HFFc6 (cell line): ENCODE results near the gene SPATA12. TPM values are rescaled to one million over a fixed set of nuclear protein-coding genes. Genes with fewer than 3 reads are reported as not detected.

Experiments
- DNase-seq: peaks from one replicate; pipeline ENCODE4 v3.0.0-alpha.2; 2018
- H3K27ac Mint-ChIP-seq: 2 replicates; pipeline ENCODE4 v1.8.0; 2020; ENCODE audit warnings: mild to moderate bottlenecking, mixed read lengths
- H3K27me3 Mint-ChIP-seq: 2 replicates; pipeline ENCODE4 v1.8.0; 2021; ENCODE audit warnings: mild to moderate bottlenecking, moderate library complexity, mixed read lengths; ENCODE audit not compliant: insufficient read depth
- H3K36me3 Mint-ChIP-seq: 2 replicates; pipeline ENCODE4 v1.8.0; 2021; ENCODE audit warnings: low read depth, mixed read lengths
- H3K4me1 Mint-ChIP-seq: 2 replicates; pipeline ENCODE4 v1.8.0; 2020; ENCODE audit warnings: low read depth, mixed read lengths
- H3K4me3 Mint-ChIP-seq: 2 replicates; pipeline ENCODE4 v1.8.0; 2020; ENCODE audit warnings: mild to moderate bottlenecking, moderate library complexity, mixed read lengths
- H3K9me3 Mint-ChIP-seq: 2 replicates; pipeline ENCODE4 v1.8.0; 2020; ENCODE audit warnings: mild to moderate bottlenecking, mixed read lengths
- total RNA-seq, 6 experiments: library from RNA; stranded (reverse); fragmentation: NEBNext Ultra II Directional; extraction: Animal tissue kit (Norgen Biotek cat#: 25700); gene quantifications; 2 replicates in 1 of 6; 3 replicates in 5 of 6; pipeline ENCODE4 v1.2.3, GENCODE V29; 2021
- TF ChIP-seq, protein P1 (sequence below): fragments of 200-600 bp; sonication (generic); IDR thresholded peaks from 2 replicates; pipeline ENCODE4 v1.5.0; 2021; ENCODE audit warnings: antibody characterized with exemption, mild to moderate bottlenecking

The SPATA12 gene
- total RNA-seq, 6 experiments from 2014 or later: not detected

DNA sequence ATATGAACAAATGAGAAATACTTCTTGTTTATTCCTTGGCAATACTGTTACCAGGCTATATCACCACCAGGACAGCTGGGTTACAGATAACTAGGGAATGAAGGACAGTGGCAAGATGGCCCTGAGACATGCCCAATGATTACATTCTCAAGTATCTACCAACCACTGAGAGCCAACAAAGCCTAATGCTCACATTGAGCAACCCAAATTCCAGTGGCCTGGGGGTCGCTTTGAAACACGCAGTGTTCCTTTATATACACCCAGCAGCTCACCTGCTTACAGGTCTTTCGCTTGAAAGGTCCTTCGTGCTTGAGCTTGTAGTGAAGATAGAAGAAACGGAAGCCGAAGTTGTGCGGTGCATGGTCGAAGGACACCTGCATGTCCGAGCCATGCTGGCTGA, 45.1 kb downstream of the SPATA12 start:
- no peaks in the 10 kb centered on the region for H3K4me1 Mint-ChIP-seq
- H3K27me3 Mint-ChIP-seq: peaks cover 16% of the 10 kb centered on the region
- H3K27ac Mint-ChIP-seq: no peak overlapping the region
- no peak overlapping the region for H3K4me3 Mint-ChIP-seq
- no peak for DNase-seq
- H3K9me3 Mint-ChIP-seq: no peaks in the 10 kb centered on the region
- TF ChIP-seq, protein P1, sequence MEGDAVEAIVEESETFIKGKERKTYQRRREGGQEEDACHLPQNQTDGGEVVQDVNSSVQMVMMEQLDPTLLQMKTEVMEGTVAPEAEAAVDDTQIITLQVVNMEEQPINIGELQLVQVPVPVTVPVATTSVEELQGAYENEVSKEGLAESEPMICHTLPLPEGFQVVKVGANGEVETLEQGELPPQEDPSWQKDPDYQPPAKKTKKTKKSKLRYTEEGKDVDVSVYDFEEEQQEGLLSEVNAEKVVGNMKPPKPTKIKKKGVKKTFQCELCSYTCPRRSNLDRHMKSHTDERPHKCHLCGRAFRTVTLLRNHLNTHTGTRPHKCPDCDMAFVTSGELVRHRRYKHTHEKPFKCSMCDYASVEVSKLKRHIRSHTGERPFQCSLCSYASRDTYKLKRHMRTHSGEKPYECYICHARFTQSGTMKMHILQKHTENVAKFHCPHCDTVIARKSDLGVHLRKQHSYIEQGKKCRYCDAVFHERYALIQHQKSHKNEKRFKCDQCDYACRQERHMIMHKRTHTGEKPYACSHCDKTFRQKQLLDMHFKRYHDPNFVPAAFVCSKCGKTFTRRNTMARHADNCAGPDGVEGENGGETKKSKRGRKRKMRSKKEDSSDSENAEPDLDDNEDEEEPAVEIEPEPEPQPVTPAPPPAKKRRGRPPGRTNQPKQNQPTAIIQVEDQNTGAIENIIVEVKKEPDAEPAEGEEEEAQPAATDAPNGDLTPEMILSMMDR: no peak
- H3K36me3 Mint-ChIP-seq: no peaks in the 10 kb centered on the region

DNA sequence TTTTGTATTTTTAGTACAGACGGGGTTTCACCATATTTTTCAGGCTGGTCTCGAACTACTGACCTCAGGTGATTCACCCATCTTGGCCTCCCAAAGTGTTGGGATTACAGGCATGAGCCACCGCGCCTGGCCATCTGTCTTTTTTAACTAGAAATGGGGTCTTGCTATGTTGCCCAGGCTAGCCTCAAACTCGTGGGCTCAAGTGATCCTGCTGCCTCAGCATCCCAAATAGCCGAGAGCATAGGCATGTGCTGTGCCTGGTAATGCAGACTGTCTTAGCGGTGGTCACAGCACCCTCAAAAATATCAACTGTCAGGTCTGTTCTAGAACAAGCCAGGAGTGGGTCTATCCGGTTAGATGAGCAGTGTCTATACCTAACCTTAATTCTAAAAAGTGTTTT, 48.2 kb downstream of the SPATA12 start:
- Mint-ChIP-seq H3K4me3 (no peak overlapping the region), H3K9me3 (no peaks in the 10 kb centered on the region), H3K27ac (no peak overlapping the region), H3K36me3 (no peaks in the 10 kb centered on the region), H3K4me1 (peaks cover 13% of the 10 kb centered on the region), H3K27me3 (peaks cover 8% of the 10 kb centered on the region)
- TF ChIP-seq, protein P1: no peak
- DNase-seq: no peak

DNA sequence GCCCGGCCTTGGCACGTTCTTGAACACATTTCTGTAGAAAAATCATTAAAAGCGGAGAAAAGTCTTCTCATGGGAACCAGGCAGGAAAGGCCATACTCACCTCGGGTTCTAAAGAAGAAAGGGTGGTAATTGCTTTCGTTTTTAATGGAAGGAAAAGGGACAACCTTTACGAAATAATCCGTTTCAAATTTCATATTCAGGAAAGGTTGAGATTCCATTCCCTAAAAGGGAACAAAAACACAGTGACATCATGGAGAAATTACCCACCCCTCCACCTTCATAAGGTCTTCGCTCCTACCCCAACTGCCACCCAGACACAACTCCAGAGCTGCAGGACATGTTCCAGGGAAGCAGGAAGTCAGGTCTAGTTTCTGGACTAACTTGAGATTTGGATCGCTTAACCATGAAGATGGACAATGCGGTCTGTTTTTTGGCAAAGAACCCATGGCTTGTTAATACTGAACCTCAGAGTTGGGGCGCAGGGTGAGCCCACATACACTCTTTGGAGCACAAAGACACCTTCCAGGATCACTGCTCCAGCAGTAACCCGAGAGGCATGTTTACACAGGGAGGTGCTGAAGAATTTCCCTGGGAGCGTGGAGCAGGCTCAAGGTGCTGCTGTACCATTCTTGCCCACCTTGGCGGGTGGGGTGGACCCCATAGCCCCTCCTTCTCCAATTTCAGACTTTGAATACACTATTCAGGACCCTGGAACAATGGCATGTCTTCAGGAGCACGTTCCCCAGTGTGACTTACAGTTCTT, 49.2 kb downstream of the SPATA12 start:
- H3K9me3 Mint-ChIP-seq: no peaks in the 10 kb centered on the region
- H3K27ac Mint-ChIP-seq: no peak overlapping the region
- H3K4me1 Mint-ChIP-seq: peaks cover 13% of the 10 kb centered on the region
- TF ChIP-seq, protein P1: no peak
- H3K27me3 Mint-ChIP-seq: peaks cover 10% of the 10 kb centered on the region
- DNase-seq: no peak
- no peaks in the 10 kb centered on the region for H3K36me3 Mint-ChIP-seq
- H3K4me3 Mint-ChIP-seq: no peak overlapping the region

DNA sequence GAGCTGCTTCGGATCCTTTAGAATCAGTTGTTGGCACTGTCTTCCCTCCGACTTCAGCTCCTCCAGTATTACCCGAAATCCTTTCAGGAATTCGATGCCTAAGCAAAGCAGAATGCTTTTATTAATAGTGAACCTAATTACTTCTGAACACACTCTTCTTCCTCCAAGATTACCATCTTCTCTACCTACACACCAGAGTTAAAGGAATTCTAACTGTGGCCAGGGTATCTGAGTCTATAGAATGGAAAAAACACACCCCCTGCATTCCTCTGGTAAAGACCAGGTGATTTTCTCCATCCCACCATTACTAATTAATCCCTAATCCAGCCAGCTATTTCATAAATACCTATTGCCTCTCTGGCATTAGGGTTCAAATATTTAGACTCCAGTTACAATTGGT, 49.8 kb downstream of the SPATA12 start:
- H3K27me3 Mint-ChIP-seq: peaks cover 8% of the 10 kb centered on the region
- no peak overlapping the region for H3K4me3 Mint-ChIP-seq
- TF ChIP-seq, protein P1: no peak
- H3K27ac Mint-ChIP-seq: no peak overlapping the region
- H3K4me1 Mint-ChIP-seq: peaks cover 13% of the 10 kb centered on the region
- DNase-seq: no peak
- no peaks in the 10 kb centered on the region for H3K9me3 Mint-ChIP-seq
- no peaks in the 10 kb centered on the region for H3K36me3 Mint-ChIP-seq

DNA sequence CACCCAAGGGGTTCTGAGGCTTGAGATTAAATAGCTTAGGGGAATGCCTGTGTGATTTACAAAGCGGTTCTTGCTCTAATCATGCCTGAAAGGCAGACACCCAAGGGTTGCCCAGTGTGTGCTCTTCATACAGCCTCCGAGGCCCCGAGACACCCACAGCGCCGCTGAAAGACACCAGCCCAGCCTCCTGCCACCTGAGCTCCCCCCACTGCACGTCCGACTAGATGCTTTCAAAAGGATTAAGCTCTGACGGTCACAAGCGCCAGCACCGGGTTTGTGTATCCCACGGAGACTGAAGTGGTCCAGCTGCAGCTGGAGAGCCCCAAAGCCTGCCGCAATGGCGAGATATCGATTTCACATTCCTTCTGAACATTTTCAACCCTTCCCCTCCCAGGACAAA, 50.3 kb downstream of the SPATA12 start:
- no peaks in the 10 kb centered on the region for H3K36me3 Mint-ChIP-seq
- H3K9me3 Mint-ChIP-seq: no peaks in the 10 kb centered on the region
- DNase-seq: no peak
- H3K4me1 Mint-ChIP-seq: peaks cover 13% of the 10 kb centered on the region
- TF ChIP-seq, protein P1: no peak
- H3K27me3 Mint-ChIP-seq: peaks cover 11% of the 10 kb centered on the region
- H3K27ac Mint-ChIP-seq: no peak overlapping the region
- H3K4me3 Mint-ChIP-seq: no peak overlapping the region
